Measurements from ENCODE around the gene PDE4DIP.
"Not testable (repeated sequence)": the region's sequence is repeated elsewhere in the genome, so short reads cannot be mapped to it uniquely, and the experiment has no call there.

The PDE4DIP gene

DNA sequence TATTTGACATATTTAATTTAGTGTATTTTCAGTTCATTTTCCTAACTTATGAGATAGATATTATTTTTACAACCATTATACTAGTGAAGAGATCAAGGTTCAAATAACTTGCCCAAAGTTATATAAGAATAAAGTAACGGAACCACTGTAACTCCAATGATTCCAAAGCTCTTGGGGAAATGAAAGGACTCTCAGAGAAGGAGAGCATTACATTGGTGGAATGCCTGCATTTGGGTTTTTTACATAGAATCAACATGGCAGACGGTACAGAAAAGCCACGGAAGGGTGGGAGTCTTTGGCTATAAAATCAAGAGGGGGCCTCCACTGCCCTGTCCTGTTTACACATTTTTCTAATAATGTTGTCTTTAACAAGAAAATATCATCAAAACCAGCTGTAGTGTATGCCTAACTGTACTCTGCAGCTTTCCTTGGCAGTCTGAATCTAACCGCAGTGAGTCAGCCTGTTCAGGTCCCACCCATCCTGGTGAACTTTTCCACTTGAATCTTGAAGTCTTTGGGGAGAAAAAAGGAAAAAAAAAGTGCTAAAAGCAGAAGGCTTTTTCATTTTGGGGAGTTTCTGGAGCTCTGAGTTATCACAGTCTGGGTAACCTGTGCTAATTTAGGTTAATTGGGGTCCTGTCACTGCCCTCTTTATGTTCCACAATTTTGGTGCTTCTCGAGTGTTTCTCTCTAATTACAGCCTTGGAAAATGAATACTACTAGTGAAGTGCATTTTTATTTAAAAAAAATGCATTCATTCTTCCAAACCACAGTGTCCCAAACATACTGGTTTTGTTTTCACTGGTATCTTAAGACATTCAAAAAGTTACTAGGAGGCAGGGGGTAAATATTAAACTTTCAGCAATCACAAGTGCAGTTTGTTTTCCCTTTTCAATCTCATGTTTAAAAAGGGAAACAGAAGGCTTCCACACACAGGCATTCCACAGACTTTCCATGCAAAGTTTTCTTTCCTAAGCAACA, 30.5 kb downstream of the PDE4DIP start:
- DNase-seq (ENCODE audit: low read depth): not testable (repeated sequence)

DNA sequence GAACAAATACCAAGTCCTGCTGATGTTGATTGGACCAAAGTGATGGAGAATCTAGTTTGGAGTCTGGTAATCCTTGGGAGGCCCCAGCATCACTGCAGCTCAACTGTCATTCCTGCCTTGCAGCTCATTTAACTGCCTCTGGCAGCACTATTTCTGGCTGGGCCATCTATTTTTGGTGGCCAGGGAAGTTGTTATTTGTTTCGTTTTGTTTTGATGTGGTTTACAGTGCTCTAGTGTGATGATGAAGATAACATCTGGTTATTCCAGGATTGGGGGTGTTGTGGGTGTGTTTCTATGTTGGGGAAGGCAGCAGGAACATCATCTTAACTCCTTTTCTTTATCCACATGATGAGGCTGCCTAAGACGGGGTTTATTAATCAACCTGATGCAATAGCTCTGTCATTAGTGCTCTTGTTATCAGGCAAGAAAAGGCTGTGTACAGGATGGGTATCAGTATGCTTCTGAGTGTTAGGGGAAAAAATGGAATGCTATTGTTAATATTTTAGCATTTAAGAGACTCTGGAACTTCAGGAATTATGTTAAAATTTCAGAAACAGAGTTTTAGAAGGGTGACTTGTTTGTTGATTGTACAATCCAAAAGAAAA, 35.7 kb downstream of the PDE4DIP start:
- DNase-seq (ENCODE audit: low read depth): not testable (repeated sequence)

- DNase-seq (ENCODE audit: low read depth): not testable (repeated sequence)
Observed at GRCh38 chr1:148881261-148881660, 37.0 kb downstream of the PDE4DIP start.

GRCh38 chr1:148885219-148885618, 41.0 kb downstream of the PDE4DIP start:
- DNase-seq (ENCODE audit: low read depth): not testable (repeated sequence)

DNA sequence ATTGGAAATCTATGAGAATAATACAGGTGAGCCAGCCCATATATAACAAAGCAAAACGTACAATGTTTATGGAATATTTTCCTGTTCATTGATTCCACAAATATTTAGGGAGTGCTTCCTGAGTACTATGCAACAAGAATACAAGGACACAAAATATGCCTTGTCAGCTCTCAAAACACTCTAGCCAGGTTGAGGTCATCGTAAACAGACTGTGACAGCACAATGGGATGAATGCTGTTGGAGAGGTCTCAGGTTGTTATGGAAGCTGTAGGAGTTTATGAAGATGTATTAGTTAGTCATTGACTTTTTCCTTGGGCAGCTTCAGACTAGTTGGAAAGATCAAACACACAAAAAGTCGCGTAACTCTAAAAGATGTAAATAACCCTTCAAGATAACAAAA, 42.1 kb downstream of the PDE4DIP start:
- not testable (repeated sequence) for DNase-seq (ENCODE audit: low read depth)

DNA sequence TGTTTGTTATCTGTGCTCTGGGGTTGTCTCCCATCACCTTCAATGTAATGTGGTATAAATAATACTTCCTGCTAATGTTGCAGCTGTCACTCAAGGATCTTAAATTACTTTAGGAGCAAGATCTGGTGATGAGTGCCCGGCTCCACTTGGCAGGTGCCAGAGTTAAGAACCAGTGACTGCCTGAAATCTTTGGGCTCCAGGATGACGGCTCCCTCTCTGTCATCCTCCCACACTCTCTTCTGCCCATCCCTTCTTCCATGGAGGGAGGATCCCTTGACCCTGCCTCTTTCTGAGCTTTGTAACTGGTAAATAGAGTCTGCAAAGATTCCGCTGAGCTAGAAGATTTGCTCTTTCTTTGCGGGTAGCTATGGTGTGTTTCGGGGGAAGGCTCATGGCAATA, 44.4 kb downstream of the PDE4DIP start:
- DNase-seq (ENCODE audit: low read depth): not testable (repeated sequence)

DNA sequence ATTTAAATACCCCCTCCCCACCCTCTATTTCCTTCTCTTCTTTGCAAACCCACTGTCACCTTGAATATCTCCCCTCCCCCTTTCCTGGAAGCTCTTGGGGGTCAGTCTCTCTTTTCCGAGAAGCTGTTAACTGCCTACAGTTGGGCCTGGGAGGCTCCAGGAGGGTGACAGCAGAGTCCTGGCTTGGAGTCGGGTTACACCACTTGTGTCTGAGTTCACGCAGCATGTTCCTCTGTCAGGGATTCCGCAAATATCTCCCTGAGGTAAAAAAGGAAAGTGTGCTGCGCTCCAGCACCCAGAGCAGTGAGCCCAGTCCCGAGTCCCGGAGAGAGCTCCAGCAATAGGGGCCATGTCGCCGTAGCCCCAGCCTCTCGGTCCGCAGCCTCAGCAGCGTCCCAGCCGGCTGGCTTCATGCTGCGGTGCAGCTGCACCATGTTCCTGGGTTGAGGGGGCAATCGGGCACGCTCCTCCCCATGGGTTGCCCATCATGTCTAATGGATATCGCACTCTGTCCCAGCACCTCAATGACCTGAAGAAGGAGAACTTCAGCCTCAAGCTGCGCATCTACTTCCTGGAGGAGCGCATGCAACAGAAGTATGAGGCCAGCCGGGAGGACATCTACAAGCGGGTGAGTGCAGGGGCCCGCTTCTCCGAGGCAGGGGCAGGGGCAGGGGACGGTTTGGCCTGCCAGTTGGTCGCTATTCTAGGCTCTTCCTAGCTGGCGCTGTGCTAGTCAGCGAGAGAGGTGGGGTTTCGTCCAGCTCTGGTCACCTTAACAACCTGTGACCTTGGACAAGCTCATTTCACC, 45.2 kb downstream of the PDE4DIP start:
- DNase-seq (ENCODE audit: low read depth): not testable (repeated sequence)

GRCh38 chr1:148890075-148890568, 45.9 kb downstream of the PDE4DIP start:
- DNase-seq (ENCODE audit: low read depth): not testable (repeated sequence)

GRCh38 chr1:148894360-148895352, 50.4 kb downstream of the PDE4DIP start:
- not testable (repeated sequence) for DNase-seq (ENCODE audit: low read depth)

GRCh38 chr1:148900026-148900425, 55.8 kb downstream of the PDE4DIP start:
- DNase-seq (ENCODE audit: low read depth): not testable (repeated sequence)

DNA sequence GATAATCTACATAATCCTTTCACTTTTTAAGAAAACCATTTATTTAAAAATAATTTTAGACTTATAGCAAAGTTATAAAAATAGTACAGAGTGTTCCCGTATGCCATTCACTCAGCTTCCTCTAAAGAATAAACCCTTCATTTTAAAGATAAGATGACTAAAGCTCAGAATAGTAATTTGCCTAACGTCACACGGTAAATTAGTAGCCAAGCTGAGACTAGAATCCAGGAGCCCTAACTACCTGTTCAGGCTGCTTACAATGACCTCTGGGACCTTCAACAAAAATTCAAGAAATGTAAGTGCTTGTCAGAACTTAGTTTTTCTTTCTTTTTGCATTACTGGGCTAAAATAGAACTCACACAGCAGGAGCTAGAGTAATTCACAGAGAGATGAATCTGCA, 56.5 kb downstream of the PDE4DIP start:
- not testable (repeated sequence) for DNase-seq (ENCODE audit: low read depth)

DNA sequence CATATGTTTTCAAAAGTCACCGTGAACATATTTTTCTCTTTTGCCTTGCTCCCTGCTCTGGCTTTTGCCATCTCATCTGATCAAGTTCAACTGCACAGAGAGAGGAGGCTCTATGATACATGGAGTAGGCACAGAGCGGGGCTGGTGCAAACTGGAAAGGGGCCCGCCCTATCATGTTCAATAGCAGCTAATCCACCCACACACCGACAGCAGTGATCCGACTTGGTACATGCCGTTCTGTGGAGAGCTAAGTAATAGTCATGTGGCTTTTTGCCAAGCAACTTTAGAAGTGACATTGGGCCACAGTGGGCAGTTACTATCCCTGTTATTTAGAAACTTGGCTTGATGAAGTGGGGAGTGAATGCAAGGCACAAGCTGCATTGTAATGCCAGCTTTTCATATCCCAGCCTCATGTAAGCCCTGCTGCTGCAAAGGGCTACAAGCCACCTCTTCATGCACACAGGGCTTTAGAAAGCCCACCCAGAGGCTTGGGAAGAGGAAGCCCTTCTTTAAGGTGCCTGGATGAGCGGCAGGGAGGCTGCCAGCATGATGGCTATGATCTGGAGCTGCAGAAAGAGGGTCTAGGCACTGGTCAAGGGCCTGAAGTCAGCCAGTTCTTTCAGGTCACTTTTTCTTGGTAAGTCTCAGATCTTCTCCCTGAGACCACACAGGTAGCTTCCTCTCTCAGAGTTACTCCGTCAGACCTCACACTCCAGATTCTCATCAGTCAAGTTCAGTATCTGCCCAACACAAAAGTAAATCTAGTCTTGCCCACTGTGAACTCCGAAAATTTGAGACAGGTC, 57.1 kb downstream of the PDE4DIP start:
- not testable (repeated sequence) for DNase-seq (ENCODE audit: low read depth)

GRCh38 chr1:148901953-148902341, 57.7 kb downstream of the PDE4DIP start:
- not testable (repeated sequence) for DNase-seq (ENCODE audit: low read depth)

- not testable (repeated sequence) for DNase-seq (ENCODE audit: low read depth)
Observed at GRCh38 chr1:148909219-148909826, 65.1 kb downstream of the PDE4DIP start.

GRCh38 chr1:148911303-148911928, 67.2 kb downstream of the PDE4DIP start:
- DNase-seq (ENCODE audit: low read depth): not testable (repeated sequence)

DNA sequence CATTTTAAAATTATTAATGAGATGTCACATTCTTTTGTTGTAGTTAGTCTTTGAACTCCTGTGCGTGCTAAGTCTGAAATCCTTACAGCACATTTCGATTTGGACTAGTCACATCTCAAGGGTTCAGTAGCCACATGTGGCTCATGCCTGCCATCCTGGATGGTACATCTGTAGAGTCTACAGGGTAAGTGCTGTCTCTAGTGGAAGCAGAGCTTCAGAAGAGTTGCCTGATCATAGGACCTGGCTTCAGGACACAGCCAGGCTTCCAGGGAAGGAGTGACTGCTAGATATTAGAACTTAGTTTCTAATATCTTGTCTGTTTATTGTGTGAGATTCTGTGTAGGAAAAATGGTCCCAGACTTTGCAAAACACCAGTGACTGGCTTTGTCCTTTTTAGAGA, 72.0 kb downstream of the PDE4DIP start:
- not testable (repeated sequence) for DNase-seq (ENCODE audit: low read depth)

DNA sequence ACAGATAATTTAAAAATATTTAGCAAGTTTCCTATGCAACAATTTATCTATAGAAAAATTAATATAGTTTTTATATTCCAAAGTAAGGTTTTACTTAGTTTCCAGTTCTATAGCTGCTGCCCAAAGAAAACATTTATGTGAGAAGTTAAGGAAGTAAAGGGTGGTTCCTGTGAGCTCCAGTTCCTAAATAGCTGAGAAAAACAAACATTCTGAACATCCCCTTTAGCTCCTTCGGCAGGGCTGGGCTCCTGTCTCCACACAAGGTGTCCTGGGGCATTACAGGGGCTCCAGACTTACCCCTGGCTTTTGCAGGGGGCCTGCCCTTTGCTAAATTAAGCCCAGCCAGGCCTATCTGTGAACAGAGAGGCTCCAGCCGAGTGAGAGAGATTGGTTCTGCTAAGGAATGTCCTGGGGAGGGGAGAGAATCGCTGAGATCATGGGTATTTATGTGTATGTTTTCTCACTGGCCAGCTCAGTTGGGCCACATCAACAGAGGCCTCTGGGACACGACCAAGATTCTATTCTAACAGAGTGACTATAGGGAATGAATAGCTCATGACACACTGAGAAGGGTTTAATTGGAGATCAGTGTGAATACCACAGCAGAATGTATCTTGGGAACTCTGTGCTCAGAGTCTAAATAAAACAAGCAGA, 72.6 kb downstream of the PDE4DIP start:
- not testable (repeated sequence) for DNase-seq (ENCODE audit: low read depth)

DNA sequence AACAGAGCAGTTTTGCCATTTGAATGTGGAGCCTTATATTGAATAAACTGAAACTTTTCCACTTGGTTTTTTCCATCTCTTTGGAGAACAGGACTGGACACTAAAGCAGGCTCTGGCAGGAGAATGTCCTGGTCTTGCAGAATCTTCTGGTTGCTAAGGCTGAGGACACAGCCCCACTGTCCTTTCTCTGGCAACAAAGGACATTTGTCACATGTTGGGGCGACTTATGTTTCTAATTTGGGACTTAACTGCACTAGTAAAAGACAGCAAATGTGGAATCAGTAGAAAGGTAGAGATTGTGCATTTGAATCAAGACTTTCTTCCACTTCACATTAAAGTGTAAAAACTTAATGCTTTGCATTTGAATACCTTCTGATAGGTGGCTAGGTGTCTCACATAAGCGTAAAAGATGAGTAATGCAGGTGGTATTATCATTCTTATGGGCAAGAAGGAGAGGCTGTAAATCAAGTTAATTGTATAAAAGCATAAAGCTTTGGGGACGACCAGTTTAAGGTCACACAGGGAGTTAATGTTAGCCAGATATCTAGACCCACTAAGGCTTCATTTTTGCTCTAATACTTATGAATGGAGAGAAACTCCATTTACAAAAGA, 74.7 kb downstream of the PDE4DIP start:
- DNase-seq (ENCODE audit: low read depth): not testable (repeated sequence)

All from activated T-helper 1 cell treated with Interleukin-2 at 50 U/mL for 16 hours (primary cell).